Large intestine (tissue), 3 donors: Measurements from ENCODE around the gene TPRA1. TPM values are rescaled to one million over a fixed set of nuclear protein-coding genes. Genes with fewer than 3 reads are reported as not detected.
A peak's percentile ranks its signal among the peaks of the same experiment; 100 is the strongest.

Experiments
- DNase-seq, 2 donors: peaks; one replicate each; pipeline versions ENCODE4 v3.0.0 to v3.0.0-alpha.2; 2013
- H3K27ac ChIP-seq: one replicate; pipeline ENCODE4 v1.5.1; 2013; ENCODE audit warnings: low read length
- H3K27me3 ChIP-seq: 2 replicates; pipeline ENCODE4 v1.6.1; 2013; ENCODE audit warnings: low read length; ENCODE audit not compliant: control insufficient read depth, insufficient read depth
- H3K36me3 ChIP-seq: 2 replicates; pipeline ENCODE4 v1.6.1; 2013; ENCODE audit warnings: low read length; ENCODE audit not compliant: control insufficient read depth, insufficient read depth
- H3K4me1 ChIP-seq: one replicate; pipeline ENCODE4 v1.6.1; 2013; ENCODE audit warnings: low read length; ENCODE audit not compliant: control insufficient read depth, insufficient read depth
- H3K4me3 ChIP-seq: one replicate; pipeline ENCODE4 v1.5.1; 2013; ENCODE audit warnings: low read length
- H3K9me3 ChIP-seq: one replicate; pipeline ENCODE4 v1.6.1; 2013; ENCODE audit warnings: mild to moderate bottlenecking, low read depth, low read length, moderate library complexity; ENCODE audit not compliant: control insufficient read depth
- WGBS: methylation state at CpG from one replicate; pipeline ENCODE4 v1.1.5; 2013; ENCODE audit warnings: low lambda C conversion rate; ENCODE audit not compliant: insufficient coverage; 5-methylcytosine and 5-hydroxymethylcytosine counted together
- polyA plus RNA-seq: library from polyadenylated mRNA; unstranded; fragments of 120-200 nt; gene quantifications from one replicate; pipeline ENCODE4 v1.2.1, GENCODE V29; 2013

Gene TPRA1
- polyA plus RNA-seq, 1 donor: 23.8 TPM

- no peaks in the 10 kb centered on the region for H3K27me3 ChIP-seq
- no peak for DNase-seq
- no peak overlapping the region for H3K27ac ChIP-seq
- H3K4me1 ChIP-seq: no peaks in the 10 kb centered on the region
- no peak overlapping the region for H3K4me3 ChIP-seq
- WGBS: 89% methylated on average over 3 of the region's 3 CpGs
- no peaks in the 10 kb centered on the region for H3K36me3 ChIP-seq
- no peaks in the 10 kb centered on the region for H3K9me3 ChIP-seq
Measured at GRCh38 chr3:127560051-127560787, 30.3 kb downstream of the TPRA1 start.

GRCh38 chr3:127556565-127556964, 34.0 kb downstream of the TPRA1 start:
- H3K36me3 ChIP-seq: no peaks in the 10 kb centered on the region
- H3K27ac ChIP-seq: no peak overlapping the region
- no peaks in the 10 kb centered on the region for H3K9me3 ChIP-seq
- WGBS: no CpG with 5 or more reads among the region's 6 CpGs
- H3K4me1 ChIP-seq: no peaks in the 10 kb centered on the region
- DNase-seq: no peak
- no peak overlapping the region for H3K4me3 ChIP-seq
- no peaks in the 10 kb centered on the region for H3K27me3 ChIP-seq

GRCh38 chr3:127555108-127555507, 35.4 kb downstream of the TPRA1 start:
- no CpG with 5 or more reads among the region's 4 CpGs for WGBS
- Histone ChIP-seq H3K27me3 (no peaks in the 10 kb centered on the region), H3K4me1 (no peaks in the 10 kb centered on the region), H3K9me3 (no peaks in the 10 kb centered on the region), H3K27ac (no peak overlapping the region), H3K36me3 (no peaks in the 10 kb centered on the region), H3K4me3 (no peak overlapping the region)
- DNase-seq: no peak

GRCh38 chr3:127552038-127552437, 38.5 kb downstream of the TPRA1 start:
- no peaks in the 10 kb centered on the region for H3K36me3 ChIP-seq
- no CpG with 5 or more reads among the region's 1 CpG for WGBS
- peaks cover 8% of the 10 kb centered on the region for H3K4me1 ChIP-seq
- H3K4me3 ChIP-seq: no peak overlapping the region
- H3K9me3 ChIP-seq: no peaks in the 10 kb centered on the region
- no peak overlapping the region for H3K27ac ChIP-seq
- no peaks in the 10 kb centered on the region for H3K27me3 ChIP-seq
- no peak for DNase-seq

- Histone ChIP-seq H3K27ac (no peak overlapping the region), H3K4me3 (no peak overlapping the region), H3K9me3 (no peaks in the 10 kb centered on the region), H3K36me3 (no peaks in the 10 kb centered on the region), H3K27me3 (no peaks in the 10 kb centered on the region), H3K4me1 (peaks cover 11% of the 10 kb centered on the region)
- WGBS: no CpG with 5 or more reads among the region's 7 CpGs
- DNase-seq: no peak
Measured at GRCh38 chr3:127551178-127551577, 39.4 kb downstream of the TPRA1 start.

GRCh38 chr3:127550468-127551157, 39.9 kb downstream of the TPRA1 start:
- Histone ChIP-seq H3K27ac (no peak overlapping the region), H3K27me3 (no peaks in the 10 kb centered on the region), H3K4me3 (no peak overlapping the region), H3K4me1 (peaks cover 11% of the 10 kb centered on the region), H3K36me3 (no peaks in the 10 kb centered on the region), H3K9me3 (no peaks in the 10 kb centered on the region)
- no peak for DNase-seq
- WGBS: 86% methylated on average over 1 of the region's 9 CpGs

GRCh38 chr3:127549826-127550467, 40.6 kb downstream of the TPRA1 start:
- no peak for DNase-seq
- no CpG with 5 or more reads among the region's 9 CpGs for WGBS
- Histone ChIP-seq H3K27ac (no peak overlapping the region), H3K4me3 (no peak overlapping the region), H3K4me1 (peaks cover 11% of the 10 kb centered on the region), H3K9me3 (no peaks in the 10 kb centered on the region), H3K27me3 (no peaks in the 10 kb centered on the region), H3K36me3 (no peaks in the 10 kb centered on the region)

GRCh38 chr3:127547761-127548605, 42.5 kb downstream of the TPRA1 start:
- DNase-seq: peak; percentile 47 to 78
- no peaks in the 10 kb centered on the region for H3K27me3 ChIP-seq
- H3K9me3 ChIP-seq: no peaks in the 10 kb centered on the region
- peaks cover 22% of the 10 kb centered on the region for H3K4me1 ChIP-seq
- peak overlapping the region; percentile 39 for H3K4me3 ChIP-seq
- no peak overlapping the region for H3K27ac ChIP-seq
- no CpG with 5 or more reads among the region's 42 CpGs for WGBS
- H3K36me3 ChIP-seq: no peaks in the 10 kb centered on the region

GRCh38 chr3:127546970-127547733, 43.4 kb downstream of the TPRA1 start:
- DNase-seq: peak in 1 of 2 donors; percentile 23
- H3K36me3 ChIP-seq: no peaks in the 10 kb centered on the region
- H3K27ac ChIP-seq: no peak overlapping the region
- H3K4me1 ChIP-seq: peaks cover 22% of the 10 kb centered on the region
- no CpG with 5 or more reads among the region's 24 CpGs for WGBS
- peak overlapping the region; percentile 28 for H3K4me3 ChIP-seq
- H3K9me3 ChIP-seq: no peaks in the 10 kb centered on the region
- no peaks in the 10 kb centered on the region for H3K27me3 ChIP-seq
